ENCODE results near the gene PCDH1.

GRCh38 chr5:141874262-141874964 is 3.8 kb downstream of the PCDH1 start:
- TF ChIP-seq CTCF (IDR thresholded peaks at IDR 0.05; ENCODE audit: low read depth, low read length) (no peak), POLR2A (IDR thresholded peaks at IDR 0.05; ENCODE audit: extremely low read depth, insufficient read length) (no peak), MYC (IDR thresholded peaks at IDR 0.05; ENCODE audit: low read depth, low read length) (no peak)
